CD8-positive, alpha-beta memory T cell (primary cell): Measurements from ENCODE around the gene CUX1. TPM values are rescaled to one million over a fixed set of nuclear protein-coding genes. Genes with fewer than 3 reads are reported as not detected.

Experiments used
- CTCF ChIA-PET: fragments of 350-600 bp; sonication (Branson Sonifier 250); formaldehyde crosslinking; loops from one replicate; lab custom pipeline; 2021; ENCODE audit warnings: antibody characterized with exemption; lab: Charles Lee
- POLR2A ChIA-PET: fragments of 350-600 bp; sonication (Branson Sonifier 250); formaldehyde crosslinking; loops from one replicate; lab custom pipeline; 2021; ENCODE audit warnings: antibody characterized with exemption; lab: Charles Lee
- DNase-seq, 5 donors: peaks; one replicate each; pipeline versions ENCODE4 v3.0.0 to v3.0.0-alpha.2; 2020 to 2022; ENCODE audit warnings: mixed read lengths in 1 of 5
- H3K27ac ChIP-seq: one replicate; pipeline ENCODE4 v1.7.0; 2013; ENCODE audit warnings: low read depth, mild to moderate bottlenecking, low read length, moderate library complexity
- H3K27me3 ChIP-seq: 2 replicates; pipeline ENCODE4 v1.7.0; 2013; ENCODE audit warnings: low read length, mild to moderate bottlenecking; ENCODE audit not compliant: insufficient read depth, poor library complexity, severe bottlenecking
- H3K36me3 ChIP-seq: 2 replicates; pipeline ENCODE4 v1.7.0; 2013; ENCODE audit warnings: mild to moderate bottlenecking, low read length, moderate library complexity; ENCODE audit not compliant: insufficient read depth
- H3K4me1 ChIP-seq: 2 replicates; pipeline ENCODE4 v1.7.0; 2013; ENCODE audit warnings: mild to moderate bottlenecking, low read length, moderate library complexity; ENCODE audit not compliant: insufficient read depth
- H3K4me3 ChIP-seq: 2 replicates; pipeline ENCODE4 v1.7.0; 2013; ENCODE audit warnings: mild to moderate bottlenecking, low read length
- H3K9me3 ChIP-seq: 2 replicates; pipeline ENCODE4 v1.7.0; 2013; ENCODE audit warnings: mild to moderate bottlenecking, low read length
- H3K27ac Mint-ChIP-seq, 8 donors: one replicate each; pipeline ENCODE4 v1.8.0; 2020 to 2021; ENCODE audit warnings: mixed read lengths in 8 of 8, mild to moderate bottlenecking in 6 of 8, inconsistent platforms in 3 of 8, moderate library complexity in 3 of 8
- H3K27me3 Mint-ChIP-seq, 2 donors: one replicate each; pipeline ENCODE4 v1.8.0; 2020 to 2021; ENCODE audit warnings: mixed read lengths in 2 of 2, mild to moderate bottlenecking in 1 of 2, moderate library complexity in 1 of 2
- H3K36me3 Mint-ChIP-seq, 3 donors: one replicate each; pipeline ENCODE4 v1.8.0; 2020 to 2021; ENCODE audit warnings: mixed read lengths in 3 of 3, inconsistent platforms in 1 of 3, mild to moderate bottlenecking in 1 of 3
- H3K4me1 Mint-ChIP-seq, 3 donors: one replicate each; pipeline ENCODE4 v1.8.0; 2020 to 2021; ENCODE audit warnings: mixed read lengths in 3 of 3, inconsistent platforms in 1 of 3, mild to moderate bottlenecking in 1 of 3
- H3K4me3 Mint-ChIP-seq, 7 donors: one replicate each; pipeline ENCODE4 v1.8.0; 2020 to 2021; ENCODE audit warnings: mixed read lengths in 7 of 7, mild to moderate bottlenecking in 6 of 7, moderate library complexity in 4 of 7, inconsistent platforms in 2 of 7
- H3K9me3 Mint-ChIP-seq, 5 donors: one replicate each; pipeline ENCODE4 v1.8.0; 2020 to 2022; ENCODE audit warnings: mixed read lengths in 5 of 5, mild to moderate bottlenecking in 3 of 5, moderate library complexity in 2 of 5, inconsistent platforms in 1 of 5
- polyA plus RNA-seq: library from polyadenylated mRNA; unstranded; fragments of 300-500 nt; fragmentation: Illumina TruSeq; gene quantifications from one replicate; pipeline ENCODE4 v1.2.3, GENCODE V29; 2021
- total RNA-seq, 2 experiments: library from RNA; stranded (reverse); gene quantifications; one replicate each; pipeline ENCODE4 v1.2.3, GENCODE V29; 2021

Gene CUX1
- total and polyA plus RNA-seq, 3 experiments from 2014 or later, result 23.2 to 26.4 (median 23.6) TPM

DNA sequence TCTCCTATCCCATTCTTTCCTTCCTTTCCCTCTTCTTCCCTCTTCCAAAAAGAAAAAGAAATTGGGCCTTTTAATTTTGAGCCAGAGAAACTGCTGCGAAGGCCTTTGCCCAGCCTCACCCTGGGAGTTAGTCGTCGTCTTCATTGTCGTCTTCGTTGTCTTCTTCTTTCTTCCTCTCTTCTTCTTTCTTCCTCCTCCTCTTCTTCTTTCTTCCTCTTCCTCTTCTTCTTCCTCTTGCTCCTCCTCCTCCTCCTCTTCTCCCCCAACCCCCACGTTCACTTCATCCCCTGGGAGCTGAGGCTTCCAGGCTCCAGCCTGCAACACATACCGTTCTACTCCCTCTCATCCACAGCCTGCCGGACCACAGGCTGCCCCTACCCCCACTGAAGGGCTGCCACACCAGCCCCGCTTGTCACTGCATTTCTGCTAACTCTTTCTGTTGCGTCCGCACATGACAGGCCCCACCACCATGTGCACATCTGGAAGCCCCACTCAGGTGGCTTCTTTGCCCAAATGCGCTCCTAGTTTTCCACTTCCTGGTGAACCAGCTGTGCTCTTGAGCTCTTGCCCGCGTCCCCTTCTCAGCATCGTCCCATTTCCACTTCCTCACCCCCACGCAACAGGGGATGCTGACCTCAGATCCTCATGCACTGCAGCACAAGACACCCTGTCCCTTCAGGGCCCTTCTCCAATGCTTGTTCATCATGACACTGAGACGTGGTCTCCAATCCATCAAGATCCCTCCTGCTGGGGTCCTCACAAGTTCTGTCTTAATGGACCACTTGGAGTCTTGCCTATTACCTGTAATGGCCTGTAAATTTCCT lies 374.3 kb downstream of the CUX1 start:
- Histone ChIP-seq H3K4me3 (no peak overlapping the region), H3K4me1 (no peaks in the 10 kb centered on the region), H3K9me3 (no peaks in the 10 kb centered on the region), H3K36me3 (peaks cover 5% of the 10 kb centered on the region), H3K27ac (no peak overlapping the region), H3K27me3 (no peaks in the 10 kb centered on the region)
- no peak for DNase-seq
- H3K4me3 Mint-ChIP-seq, result no peak overlapping the region
- ChIA-PET POLR2A (no interaction called here), CTCF (no interaction called here)
- peaks cover 2 to 71% (median 21%) of the 10 kb centered on the region in 3 donors for H3K36me3 Mint-ChIP-seq
- H3K27me3 Mint-ChIP-seq, result no peaks in the 10 kb centered on the region
- no peaks in the 10 kb centered on the region for H3K4me1 Mint-ChIP-seq
- peak overlapping the region in 2 of 8 donors; percentile 29 to 39 for H3K27ac Mint-ChIP-seq
- no peaks in the 10 kb centered on the region for H3K9me3 Mint-ChIP-seq

DNA sequence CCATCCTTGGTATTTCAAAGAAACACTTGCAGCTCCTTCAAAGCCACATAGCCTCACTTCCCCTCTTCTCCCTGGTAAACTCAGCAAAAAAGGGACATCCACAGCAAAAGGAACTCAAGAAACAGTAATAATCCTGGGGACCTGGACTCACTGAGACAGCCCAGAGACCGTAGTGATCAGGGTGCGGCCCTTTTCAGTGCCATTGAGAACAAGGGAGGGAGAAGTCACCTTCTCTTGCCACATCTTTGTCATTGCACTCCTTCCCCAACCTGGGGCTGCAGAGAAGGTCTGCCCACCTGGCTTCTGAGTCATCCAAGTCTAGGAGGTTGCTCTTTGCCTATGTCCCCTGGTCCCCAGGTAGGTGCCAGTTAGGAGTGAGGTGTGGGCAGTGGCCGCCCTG lies 375.4 kb downstream of the CUX1 start:
- H3K27me3 Mint-ChIP-seq, result no peaks in the 10 kb centered on the region
- H3K4me1 ChIP-seq, result no peaks in the 10 kb centered on the region
- no peaks in the 10 kb centered on the region for H3K9me3 Mint-ChIP-seq
- POLR2A ChIA-PET, result no interaction called here
- peaks cover 6 to 80% (median 24%) of the 10 kb centered on the region in 3 donors for H3K36me3 Mint-ChIP-seq
- CTCF ChIA-PET, result no interaction called here
- H3K4me3 ChIP-seq, result no peak overlapping the region
- DNase-seq, result no peak
- H3K9me3 ChIP-seq, result no peaks in the 10 kb centered on the region
- H3K27me3 ChIP-seq, result no peaks in the 10 kb centered on the region
- no peak overlapping the region for H3K27ac ChIP-seq
- no peak overlapping the region for H3K4me3 Mint-ChIP-seq
- H3K4me1 Mint-ChIP-seq, result no peaks in the 10 kb centered on the region
- H3K27ac Mint-ChIP-seq, result no peak overlapping the region
- H3K36me3 ChIP-seq, result peaks cover 5% of the 10 kb centered on the region

DNA sequence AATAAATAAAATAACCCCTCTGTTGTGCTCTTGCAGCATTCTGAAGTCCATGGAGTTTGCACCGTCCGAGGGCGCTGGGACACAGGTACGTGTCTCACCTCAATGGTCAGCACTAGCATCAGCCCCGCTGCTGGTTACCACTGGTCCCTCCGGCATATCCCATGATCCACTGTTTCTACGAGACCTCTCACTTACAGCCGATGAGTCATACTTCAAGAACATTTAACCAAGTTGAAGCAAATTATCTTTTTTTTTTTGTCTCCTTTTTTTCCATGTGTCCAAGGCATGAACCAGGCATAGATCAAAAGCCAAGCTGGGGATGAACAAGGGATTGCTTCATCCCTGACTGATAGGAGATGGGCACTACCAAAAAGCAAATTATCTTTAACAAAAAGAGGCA lies 376.4 kb downstream of the CUX1 start:
- Histone ChIP-seq H3K27ac (no peak overlapping the region), H3K9me3 (no peaks in the 10 kb centered on the region), H3K4me1 (no peaks in the 10 kb centered on the region), H3K4me3 (no peak overlapping the region), H3K27me3 (no peaks in the 10 kb centered on the region), H3K36me3 (peaks cover 5% of the 10 kb centered on the region)
- Mint-ChIP-seq H3K4me1 (no peaks in the 10 kb centered on the region), H3K27ac (no peak overlapping the region), H3K27me3 (no peaks in the 10 kb centered on the region), H3K4me3 (no peak overlapping the region), H3K36me3 (peaks cover 8 to 88% (median 25%) of the 10 kb centered on the region in 3 donors), H3K9me3 (no peaks in the 10 kb centered on the region)
- DNase-seq, result no peak
- CTCF ChIA-PET, result no interaction called here
- POLR2A ChIA-PET, result no interaction called here

DNA sequence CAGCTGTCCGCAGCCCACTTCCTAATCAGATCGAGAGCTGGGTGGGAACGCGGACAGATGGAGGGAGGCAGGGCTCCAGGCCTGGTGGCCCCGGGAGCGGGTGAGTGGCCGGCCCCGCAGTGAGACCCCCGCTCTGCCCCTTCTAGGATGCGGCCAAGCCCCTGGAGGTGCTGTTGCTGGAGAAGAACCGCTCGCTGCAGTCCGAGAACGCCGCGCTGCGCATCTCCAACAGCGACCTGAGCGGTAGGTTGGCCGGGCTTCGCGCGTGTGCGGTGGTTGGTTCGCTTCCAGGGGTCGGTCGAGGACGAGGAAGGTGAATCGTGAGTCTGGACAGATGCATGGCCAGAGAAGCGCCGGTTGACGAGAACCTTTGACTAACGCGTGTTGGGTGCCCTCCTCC lies 377.9 kb downstream of the CUX1 start:
- Histone ChIP-seq H3K27ac (no peak overlapping the region), H3K4me3 (no peak overlapping the region), H3K36me3 (no peaks in the 10 kb centered on the region), H3K9me3 (no peaks in the 10 kb centered on the region), H3K4me1 (no peaks in the 10 kb centered on the region), H3K27me3 (no peaks in the 10 kb centered on the region)
- no peak overlapping the region for H3K27ac Mint-ChIP-seq
- POLR2A ChIA-PET, result no interaction called here
- peaks cover 0 to 1% (median 0%) of the 10 kb centered on the region in 3 donors for H3K4me1 Mint-ChIP-seq
- CTCF ChIA-PET, result no interaction called here
- H3K27me3 Mint-ChIP-seq, result no peaks in the 10 kb centered on the region
- peaks cover 8 to 93% (median 30%) of the 10 kb centered on the region in 3 donors for H3K36me3 Mint-ChIP-seq
- no peak for DNase-seq
- H3K4me3 Mint-ChIP-seq, result no peak overlapping the region
- no peaks in the 10 kb centered on the region for H3K9me3 Mint-ChIP-seq

DNA sequence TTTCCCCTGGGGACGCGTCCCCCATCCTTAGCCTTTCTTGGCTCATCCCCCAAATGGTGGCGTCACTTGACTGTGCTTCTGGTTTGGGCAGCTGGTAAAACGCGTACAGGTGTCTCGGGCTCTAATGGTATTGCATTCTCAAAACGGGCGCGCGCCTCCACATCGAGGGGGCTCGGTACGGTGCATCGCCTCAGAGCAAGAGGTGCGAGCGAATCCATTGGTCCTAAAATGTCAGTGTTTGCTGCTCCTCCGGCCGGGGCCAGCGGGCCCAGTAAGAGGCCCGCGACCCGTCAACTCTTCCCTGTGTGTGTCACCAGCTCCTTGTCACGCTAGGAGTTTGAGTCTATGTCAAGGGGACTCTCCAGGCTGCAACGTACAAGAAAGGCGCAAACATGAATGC lies 378.6 kb downstream of the CUX1 start:
- Histone ChIP-seq H3K27ac (no peak overlapping the region), H3K9me3 (no peaks in the 10 kb centered on the region), H3K36me3 (no peaks in the 10 kb centered on the region), H3K4me1 (no peaks in the 10 kb centered on the region), H3K4me3 (no peak overlapping the region), H3K27me3 (no peaks in the 10 kb centered on the region)
- peaks cover 8 to 91% (median 27%) of the 10 kb centered on the region in 3 donors for H3K36me3 Mint-ChIP-seq
- no peak for DNase-seq
- peaks cover 0 to 1% (median 0%) of the 10 kb centered on the region in 3 donors for H3K4me1 Mint-ChIP-seq
- ChIA-PET POLR2A (no interaction called here), CTCF (no interaction called here)
- no peak overlapping the region for H3K4me3 Mint-ChIP-seq
- no peak overlapping the region for H3K27ac Mint-ChIP-seq
- no peaks in the 10 kb centered on the region for H3K9me3 Mint-ChIP-seq
- no peaks in the 10 kb centered on the region for H3K27me3 Mint-ChIP-seq

DNA sequence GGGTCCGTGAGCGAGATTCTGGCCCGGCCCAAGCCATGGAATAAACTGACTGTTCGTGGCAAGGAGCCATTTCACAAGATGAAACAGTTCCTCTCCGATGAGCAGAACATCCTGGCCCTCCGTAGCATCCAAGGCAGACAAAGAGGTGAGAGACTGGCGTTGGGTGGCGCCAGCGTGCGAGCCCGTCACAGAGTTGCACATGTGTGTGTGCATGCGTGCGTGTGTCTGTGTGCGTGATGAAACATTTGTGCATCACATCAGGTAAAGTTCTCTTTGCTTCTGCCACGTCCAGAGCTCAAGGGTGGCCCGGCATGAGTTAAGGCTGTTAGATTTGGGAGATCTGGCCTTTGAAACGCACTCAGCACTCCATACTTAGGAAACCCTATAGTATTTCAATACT lies 379.7 kb downstream of the CUX1 start:
- H3K27me3 Mint-ChIP-seq, result no peaks in the 10 kb centered on the region
- no peak overlapping the region for H3K27ac ChIP-seq
- H3K9me3 ChIP-seq, result no peaks in the 10 kb centered on the region
- H3K36me3 ChIP-seq, result no peaks in the 10 kb centered on the region
- H3K4me1 ChIP-seq, result no peaks in the 10 kb centered on the region
- H3K27ac Mint-ChIP-seq, result no peak overlapping the region
- POLR2A ChIA-PET, result no interaction called here
- peaks cover 0 to 1% (median 0%) of the 10 kb centered on the region in 3 donors for H3K4me1 Mint-ChIP-seq
- no peak overlapping the region for H3K4me3 Mint-ChIP-seq
- DNase-seq, result no peak
- H3K27me3 ChIP-seq, result no peaks in the 10 kb centered on the region
- peaks cover 8 to 91% (median 24%) of the 10 kb centered on the region in 3 donors for H3K36me3 Mint-ChIP-seq
- H3K4me3 ChIP-seq, result no peak overlapping the region
- CTCF ChIA-PET, result no interaction called here
- no peaks in the 10 kb centered on the region for H3K9me3 Mint-ChIP-seq

DNA sequence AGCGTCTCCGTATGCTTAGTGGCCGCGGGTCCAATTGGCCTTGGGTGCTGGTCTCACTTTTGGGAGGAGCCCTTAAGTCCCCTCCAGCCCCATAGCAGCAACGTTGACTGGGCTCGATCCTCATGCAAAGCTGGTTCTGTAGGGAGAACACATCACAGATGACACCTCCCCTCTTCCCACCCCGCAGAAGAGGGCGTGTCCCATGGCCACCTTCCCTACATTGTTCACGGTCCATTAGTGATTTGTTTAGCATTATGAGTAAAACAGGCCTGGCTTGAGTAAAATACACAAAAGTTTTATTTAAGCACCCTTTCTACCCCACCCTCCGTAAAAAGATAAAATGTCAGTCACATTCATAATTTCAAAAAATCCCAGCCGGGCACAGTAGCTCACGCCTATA lies 380.2 kb downstream of the CUX1 start:
- Mint-ChIP-seq H3K4me3 (no peak overlapping the region), H3K27ac (no peak overlapping the region), H3K4me1 (peaks cover 0 to 1% (median 0%) of the 10 kb centered on the region in 3 donors), H3K27me3 (no peaks in the 10 kb centered on the region), H3K36me3 (peaks cover 8 to 91% (median 23%) of the 10 kb centered on the region in 3 donors), H3K9me3 (no peaks in the 10 kb centered on the region)
- ChIA-PET CTCF (no interaction called here), POLR2A (no interaction called here)
- Histone ChIP-seq H3K27me3 (no peaks in the 10 kb centered on the region), H3K4me1 (no peaks in the 10 kb centered on the region), H3K27ac (no peak overlapping the region), H3K36me3 (no peaks in the 10 kb centered on the region), H3K9me3 (no peaks in the 10 kb centered on the region), H3K4me3 (no peak overlapping the region)
- no peak for DNase-seq

DNA sequence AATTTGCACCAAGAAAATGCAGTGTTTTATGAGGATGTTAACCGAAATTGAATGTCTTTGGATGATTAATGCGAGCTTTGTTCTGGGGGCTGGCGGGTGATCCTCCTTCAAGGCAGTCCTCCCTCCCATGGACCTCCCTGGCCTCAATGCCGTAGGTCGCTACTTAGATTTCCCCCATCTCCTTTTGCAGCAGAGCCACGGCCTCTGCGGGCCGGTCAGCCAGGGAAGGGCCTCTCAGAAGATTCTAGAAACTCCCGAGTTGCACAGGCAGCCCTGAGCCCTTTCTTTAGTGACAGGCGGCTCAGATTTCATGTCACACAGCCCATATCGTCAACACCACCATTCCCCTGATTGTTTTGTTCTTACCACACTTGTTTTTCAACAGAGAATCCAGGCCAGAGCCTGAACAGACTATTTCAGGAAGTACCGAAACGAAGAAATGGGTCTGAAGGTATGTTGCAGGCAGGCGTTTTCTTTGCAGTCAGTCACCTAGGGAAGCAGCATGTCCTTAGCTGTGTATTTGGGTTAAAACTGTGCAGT lies 381.1 kb downstream of the CUX1 start:
- Histone ChIP-seq H3K4me1 (no peaks in the 10 kb centered on the region), H3K27ac (no peak overlapping the region), H3K4me3 (no peak overlapping the region), H3K36me3 (no peaks in the 10 kb centered on the region), H3K27me3 (no peaks in the 10 kb centered on the region), H3K9me3 (no peaks in the 10 kb centered on the region)
- Mint-ChIP-seq H3K36me3 (peaks cover 8 to 86% (median 22%) of the 10 kb centered on the region in 3 donors), H3K4me3 (no peak overlapping the region), H3K9me3 (no peaks in the 10 kb centered on the region), H3K4me1 (peaks cover 0 to 1% (median 0%) of the 10 kb centered on the region in 3 donors), H3K27ac (peak overlapping the region in 2 of 8 donors; percentile 9 to 36), H3K27me3 (no peaks in the 10 kb centered on the region)
- POLR2A ChIA-PET, result no interaction called here
- CTCF ChIA-PET, result no interaction called here
- DNase-seq, result no peak
